PC-9 (cell line): Measurements from ENCODE around the gene KIF5A. TPM values are rescaled to one million over a fixed set of nuclear protein-coding genes. Genes with fewer than 3 reads are reported as not detected.

Source experiments
- BruUV-seq: library from RNA; stranded (reverse); fragments of 400-500 nt; replicated peaks from 2 replicates; lab custom pipeline; 2021; lab: Mats Ljungman, UMichigan
- CTCF ChIA-PET: fragments of 300-600 bp; sonication (Branson Sonifier 250); formaldehyde crosslinking; loops from one replicate; lab custom pipeline; 2022; ENCODE audit warnings: antibody characterized with exemption; lab: Charles Lee
- POLR2A ChIA-PET: fragments of 300-600 bp; sonication (Branson Sonifier 250); formaldehyde crosslinking; loops from one replicate; lab custom pipeline; 2022; ENCODE audit warnings: antibody characterized with exemption; ENCODE audit not compliant: unreplicated experiment; lab: Charles Lee
- DNase-seq, 2 experiments: peaks; one replicate each; pipeline versions ENCODE4 v3.0.0 to v3.0.0-alpha.2; 2015 to 2022; ENCODE audit warnings: mixed read lengths in 1 of 2
- H2AFZ ChIP-seq: fragments of 200-600 bp; sonication (generic); 2 replicates; pipeline ENCODE4 v1.8.1; 2017; ENCODE audit warnings: antibody characterized with exemption
- H3F3A ChIP-seq: fragments of 200-600 bp; sonication (generic); 2 replicates; pipeline ENCODE4 v1.8.1; 2017; ENCODE audit warnings: antibody characterized with exemption, mild to moderate bottlenecking, low read depth; ENCODE audit not compliant: insufficient read depth
- H3K27ac ChIP-seq: fragments of 200-600 bp; sonication (generic); 2 replicates; pipeline ENCODE4 v1.6.1; 2016; ENCODE audit warnings: mixed run types
- H3K27me3 ChIP-seq: fragments of 200-600 bp; sonication (generic); 2 replicates; pipeline ENCODE4 v1.6.1; 2016; ENCODE audit warnings: low read depth, mixed run types; ENCODE audit not compliant: insufficient read depth
- H3K36me3 ChIP-seq: fragments of 200-600 bp; sonication (generic); 2 replicates; pipeline ENCODE4 v1.6.1; 2016; ENCODE audit warnings: low read depth, mixed run types
- H3K4me1 ChIP-seq: fragments of 200-600 bp; sonication (generic); replicated peaks from 2 replicates; pipeline ENCODE4 v1.6.1; 2016; ENCODE audit warnings: mixed run types; ENCODE audit not compliant: insufficient read depth
- H3K4me2 ChIP-seq: fragments of 200-600 bp; sonication (generic); 2 replicates; pipeline ENCODE4 v1.6.1; 2017; ENCODE audit warnings: mixed run types
- H3K4me3 ChIP-seq: fragments of 200-600 bp; sonication (generic); 2 replicates; pipeline ENCODE4 v1.6.1; 2016; ENCODE audit warnings: mixed run types
- H3K79me2 ChIP-seq: fragments of 200-600 bp; sonication (generic); 2 replicates; pipeline ENCODE4 v1.6.1; 2017; ENCODE audit warnings: low read depth, mixed run types
- H3K9me2 ChIP-seq: fragments of 200-600 bp; sonication (generic); 2 replicates; pipeline ENCODE4 v1.8.1; 2017; ENCODE audit warnings: mild to moderate bottlenecking; ENCODE audit not compliant: insufficient read depth
- H3K9me3 ChIP-seq: fragments of 200-600 bp; sonication (generic); 2 replicates; pipeline ENCODE4 v1.8.1; 2016; ENCODE audit warnings: low read depth; ENCODE audit not compliant: insufficient read depth
- H4K20me1 ChIP-seq: fragments of 200-600 bp; sonication (generic); 2 replicates; pipeline ENCODE4 v1.8.1; 2017; ENCODE audit not compliant: insufficient read depth
- CTCF ChIP-seq: fragments of 200-600 bp; sonication (generic); conservative IDR thresholded peaks from 2 replicates; pipeline ENCODE4 v1.6.1; 2017; ENCODE audit warnings: mixed run types, antibody characterized with exemption, mild to moderate bottlenecking, moderate library complexity
- EZH2 ChIP-seq: fragments of 200-600 bp; sonication (generic); IDR thresholded peaks from 2 replicates; pipeline ENCODE4 v1.8.0; 2017; ENCODE audit warnings: antibody characterized with exemption, low read depth
- intact Hi-C: fragments of 100-400 bp; cut with micrococcal nuclease; formaldehyde crosslinking; loops from one replicate; pipeline ENCODE4 v1.10.0; 2022; ENCODE audit not compliant: unreplicated experiment
- total RNA-seq: library from RNA; stranded (reverse); gene quantifications from 2 replicates; pipeline ENCODE4 v1.2.3, GENCODE V29; 2021

The KIF5A gene
- total RNA-seq, 1 experiment from 2014 or later = 0.07 TPM

DNA sequence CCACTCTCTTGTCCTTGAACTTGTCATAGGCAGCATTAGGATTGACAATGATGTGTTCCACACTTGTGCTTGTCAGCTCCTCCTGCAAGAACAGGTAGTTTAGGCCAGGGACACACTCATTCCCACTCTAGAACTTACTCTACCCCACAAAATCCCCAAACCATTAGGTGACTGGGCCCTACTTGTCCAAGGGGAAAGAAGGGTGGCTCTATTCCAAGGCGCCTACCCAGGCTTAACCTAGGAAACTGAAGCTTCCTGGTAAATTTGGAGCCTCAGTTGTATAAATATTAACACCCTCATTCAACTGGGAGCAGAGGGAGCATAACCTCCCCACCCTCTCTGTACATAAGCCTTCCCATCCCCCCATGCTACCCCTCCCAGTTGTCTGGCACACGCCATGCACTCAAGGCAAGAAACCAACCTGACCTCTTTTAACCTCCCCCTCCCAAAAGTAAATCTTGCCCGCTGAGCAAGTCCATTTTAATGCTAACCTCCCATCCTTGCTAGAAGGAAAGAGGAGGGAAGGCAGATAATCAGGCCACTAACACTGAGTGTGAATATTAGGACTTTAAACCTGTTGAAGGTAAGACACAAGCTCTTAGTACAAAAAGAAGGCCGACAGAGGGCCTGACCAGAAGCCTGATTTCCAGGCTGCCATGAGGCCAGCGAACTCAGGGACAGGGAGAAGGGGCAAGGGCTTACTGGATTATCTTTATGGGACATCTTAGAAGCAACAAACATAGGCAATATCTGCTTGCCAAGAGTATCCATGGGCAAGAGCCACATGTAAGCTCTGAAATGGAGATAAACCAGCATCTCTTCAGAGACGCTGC, 13.9 kb upstream of the KIF5A start:
- H3K9me2 ChIP-seq = no peaks in the 10 kb centered on the region
- no peak overlapping the region for H2AFZ ChIP-seq
- H3K4me3 ChIP-seq = no peak overlapping the region
- intact Hi-C loops = no loop called here
- H3F3A ChIP-seq = peaks cover 4% of the 10 kb centered on the region
- H3K79me2 ChIP-seq = no peaks in the 10 kb centered on the region
- CTCF ChIA-PET = no interaction called here
- H3K4me2 ChIP-seq = no peak overlapping the region
- H3K36me3 ChIP-seq = peaks cover 26% of the 10 kb centered on the region
- no peaks in the 10 kb centered on the region for H3K27me3 ChIP-seq
- TF ChIP-seq CTCF = no peak
- TF ChIP-seq EZH2 = no peak
- no peaks in the 10 kb centered on the region for H3K9me3 ChIP-seq
- no TSS peak for BruUV-seq
- H3K27ac ChIP-seq = no peak overlapping the region
- no peaks in the 10 kb centered on the region for H3K4me1 ChIP-seq
- no peak for DNase-seq
- H4K20me1 ChIP-seq = no peaks in the 10 kb centered on the region
- POLR2A ChIA-PET = no interaction called here

- no peak for DNase-seq
- Histone ChIP-seq H3K4me1 (no peaks in the 10 kb centered on the region), H3K27me3 (no peaks in the 10 kb centered on the region), H3K27ac (no peak overlapping the region), H3K79me2 (no peaks in the 10 kb centered on the region), H3F3A (no peaks in the 10 kb centered on the region), H3K9me2 (no peaks in the 10 kb centered on the region), H3K9me3 (no peaks in the 10 kb centered on the region), H3K4me3 (no peak overlapping the region), H3K36me3 (peaks cover 22% of the 10 kb centered on the region), H2AFZ (no peak overlapping the region), H3K4me2 (no peak overlapping the region), H4K20me1 (no peaks in the 10 kb centered on the region)
- ChIA-PET POLR2A (no interaction called here), CTCF (no interaction called here)
- TF ChIP-seq CTCF (no peak), EZH2 (no peak)
- intact Hi-C loops = no loop called here
- BruUV-seq = no TSS peak
These were observed 13.3 kb upstream of the KIF5A start for GRCh38 chr12:57536597-57536942.

DNA sequence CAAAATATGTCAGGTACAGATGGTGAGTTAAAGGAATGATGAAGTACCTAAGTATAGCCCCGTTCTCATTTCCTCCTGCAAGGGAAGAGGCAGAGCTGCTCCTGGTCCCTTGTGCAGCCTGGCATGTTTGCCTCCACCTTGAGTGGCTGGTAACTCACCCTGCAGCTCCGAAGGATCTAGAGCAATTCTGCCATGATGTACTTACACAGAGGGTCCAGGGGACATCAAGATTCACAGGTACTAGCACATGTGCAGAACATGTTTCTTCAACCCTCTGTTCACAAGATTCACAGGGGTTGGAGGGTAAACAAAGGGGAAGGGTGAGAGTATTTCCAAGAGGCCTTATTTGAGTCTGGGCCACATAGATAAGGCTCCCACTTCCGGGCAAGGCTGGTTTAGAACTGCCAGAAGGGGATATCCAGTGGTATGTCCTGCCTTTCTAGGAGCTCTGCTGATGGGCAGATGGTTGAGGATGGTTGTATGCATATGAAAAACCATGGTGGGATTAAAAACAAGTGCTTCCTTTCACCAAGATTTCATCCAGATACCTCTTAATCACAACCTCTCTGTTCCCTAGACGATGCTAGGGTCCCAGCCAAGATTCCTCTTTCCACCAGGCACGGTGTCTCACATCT, 10.6 kb upstream of the KIF5A start:
- CTCF ChIA-PET = interaction anchor here (0.7 kb wide), 1 partner anchor 218 kb away, joined by 7 read pairs; no protein-coding TSS in a partner anchor
- no peak overlapping the region for H3K4me3 ChIP-seq
- H3K27ac ChIP-seq = no peak overlapping the region
- TF ChIP-seq CTCF (no peak), EZH2 (no peak)
- H2AFZ ChIP-seq = no peak overlapping the region
- H3K36me3 ChIP-seq = peaks cover 8% of the 10 kb centered on the region
- POLR2A ChIA-PET = no interaction called here
- H3K79me2 ChIP-seq = peaks cover 6% of the 10 kb centered on the region; the same call in 1 of the 2 replicates
- no peaks in the 10 kb centered on the region for H3K9me3 ChIP-seq
- no peak for DNase-seq
- BruUV-seq = no TSS peak
- no peaks in the 10 kb centered on the region for H3F3A ChIP-seq
- no peaks in the 10 kb centered on the region; the same call in 1 of the 2 replicates for H4K20me1 ChIP-seq
- no peaks in the 10 kb centered on the region for H3K27me3 ChIP-seq
- no peaks in the 10 kb centered on the region for H3K9me2 ChIP-seq
- intact Hi-C loops = no loop called here
- no peak overlapping the region for H3K4me2 ChIP-seq
- H3K4me1 ChIP-seq = no peaks in the 10 kb centered on the region
